ENCODE results near the gene MROH7. TPM values are rescaled to one million over a fixed set of nuclear protein-coding genes. Genes with fewer than 3 reads are reported as not detected.
A peak's percentile ranks its signal among the peaks of the same experiment; 100 is the strongest.

Gene MROH7
- total and polyA plus RNA-seq, 9 of the 15 experiments (the other 6 are each of a cell fraction or from before 2014, with no cell fraction given), result not detected

GRCh38 chr1:54754045-54754444 lies 112.5 kb downstream of the MROH7 start:
- Histone ChIP-seq H3K9me3 (replicated peaks; ENCODE audit: control insufficient read depth, insufficient read depth, low read depth, low read length) (no peaks in the 10 kb centered on the region), H3K9me1 (ENCODE audit: control insufficient read depth, insufficient read depth, low read length) (peaks cover 4% of the 10 kb centered on the region), H3K79me2 (ENCODE audit: control insufficient read depth, insufficient read depth, low read length) (no peaks in the 10 kb centered on the region), H3K36me3 (ENCODE audit: control insufficient read depth, insufficient read depth, low read length) (peaks cover 24% of the 10 kb centered on the region; the same call in 2 of the 3 replicates), H3K27me3 (ENCODE audit: control insufficient read depth in 2 of 2, insufficient read depth in 2 of 2, low read length in 2 of 2) (peaks cover 2 to 4% of the 10 kb centered on the region in 2 experiments; a peak in 4 of 5 replicates), H4K20me1 (replicated peaks; ENCODE audit: control insufficient read depth, insufficient read depth, low read length) (0 out of 2 replicates have a peak, but pooled peaks cover 3% of the 10 kb centered on the region), H3K4me3 (no peak overlapping the region), H3K9ac (ENCODE audit: insufficient read depth in 1 of 2, low read depth in 2 of 2, low read length in 2 of 2) (peak overlapping the region in 1 of 2 experiments; percentile 14; a peak in 1 of 4 replicates), H3K27ac (ENCODE audit: extremely low read depth, low read depth, low read length) (no peak overlapping the region), H2AFZ (ENCODE audit: low read depth, low read length) (no peak overlapping the region), H3K4me2 (ENCODE audit: insufficient read depth, low read length) (no peak overlapping the region), H3K4me1 (replicated peaks in 1 of 2; ENCODE audit: control insufficient read depth in 2 of 2, insufficient read depth in 2 of 2, low read length in 2 of 2) (peaks cover 0 to 14% of the 10 kb centered on the region in 2 experiments; a peak in 2 of 5 replicates)
- no peak for ATAC-seq
- in situ Hi-C loops (cut with MboI), result no loop called here
- CTCF ChIA-PET (ENCODE audit: low intra/inter-chr PET ratio), result no interaction called here
- intact Hi-C loops (cut with micrococcal nuclease), result no loop called here
- peak; percentile 44; the same call in 1 of the 2 replicates for TF ChIP-seq POLR2G (IDR thresholded peaks at IDR 0.05; ENCODE audit: low read depth, low read length)
- TF ChIP-seq NRF1 (conservative IDR thresholded peaks at IDR 0.05 in 1 of 2, IDR thresholded peaks at IDR 0.05 in 1 of 2), result no peak
- POLR2A ChIA-PET, result no interaction called here
- FAIRE-seq, result no peak
- 71% methylated on average over 22 of the region's 22 CpGs for WGBS (ENCODE audit: insufficient coverage, low coverage, missing lambda C conversion rate)
- no TSS peak for BruUV-seq (replicated peaks)
- no peak for DNase-seq (ENCODE audit: extremely low read depth in 1 of 4, low spot score in 3 of 4)

GRCh38 chr1:54754486-54755285 lies 113.1 kb downstream of the MROH7 start:
- Histone ChIP-seq H3K36me3 (ENCODE audit: control insufficient read depth, insufficient read depth, low read length) (peaks cover 24% of the 10 kb centered on the region; the same call in 2 of the 3 replicates), H3K9ac (ENCODE audit: insufficient read depth in 1 of 2, low read depth in 2 of 2, low read length in 2 of 2) (no peak overlapping the region; a peak in 1 of 4 replicates), H3K79me2 (ENCODE audit: control insufficient read depth, insufficient read depth, low read length) (no peaks in the 10 kb centered on the region), H3K4me2 (ENCODE audit: insufficient read depth, low read length) (no peak overlapping the region), H3K27ac (ENCODE audit: extremely low read depth, low read depth, low read length) (no peak overlapping the region), H3K9me1 (ENCODE audit: control insufficient read depth, insufficient read depth, low read length) (peaks cover 4% of the 10 kb centered on the region), H3K4me3 (no peak overlapping the region), H3K27me3 (ENCODE audit: control insufficient read depth in 2 of 2, insufficient read depth in 2 of 2, low read length in 2 of 2) (peaks cover 0 to 2% of the 10 kb centered on the region in 2 experiments; a peak in 3 of 5 replicates), H3K4me1 (replicated peaks in 1 of 2; ENCODE audit: control insufficient read depth in 2 of 2, insufficient read depth in 2 of 2, low read length in 2 of 2) (peaks cover 0 to 14% of the 10 kb centered on the region in 2 experiments; a peak in 2 of 5 replicates), H2AFZ (ENCODE audit: low read depth, low read length) (no peak overlapping the region), H4K20me1 (replicated peaks; ENCODE audit: control insufficient read depth, insufficient read depth, low read length) (0 out of 2 replicates have a peak, but pooled peaks cover 3% of the 10 kb centered on the region), H3K9me3 (replicated peaks; ENCODE audit: control insufficient read depth, insufficient read depth, low read depth, low read length) (no peaks in the 10 kb centered on the region)
- ChIA-PET POLR2A (no interaction called here), CTCF (ENCODE audit: low intra/inter-chr PET ratio) (no interaction called here)
- intact Hi-C loops (cut with micrococcal nuclease) (no loop called here), in situ Hi-C loops (cut with MboI) (no loop called here)
- 46% methylated on average over 19 of the region's 25 CpGs for WGBS (ENCODE audit: insufficient coverage, low coverage, missing lambda C conversion rate)
- no peak for DNase-seq (ENCODE audit: extremely low read depth in 1 of 4, low spot score in 3 of 4)
- no peak for ATAC-seq
- BruUV-seq (replicated peaks), result no TSS peak
- no peak for FAIRE-seq
- TF ChIP-seq ZNF12 (CRISPR knock-in tag; IDR thresholded peaks at IDR 0.05) (no peak), VEZF1 (CRISPR knock-in tag; IDR thresholded peaks at IDR 0.05) (no peak), SRSF7 (optimal IDR thresholded peaks at IDR 0.05; ENCODE audit: low read depth, low read length) (no peak), MNT (conservative IDR thresholded peaks at IDR 0.05) (no peak), ZBTB49 (CRISPR knock-in tag; IDR thresholded peaks at IDR 0.05; ENCODE audit: borderline replicate concordance) (no peak)
